Adrenal gland (tissue), 5 donors: ENCODE measurements around the gene MGARP.

ENCODE experiments used
- CTCF ChIP-seq, 6 experiments: fragments of 450-650 bp in 4 of 6; fragments of 200-600 bp in 2 of 6; sonication (generic) in 1 of 6; IDR thresholded peaks; 1 replicate in 5 of 6; 2 replicates in 1 of 6; pipeline versions ENCODE4 v1.5.1 to v1.8.0; 2016 to 2021; ENCODE audit warnings: antibody characterized with exemption in 6 of 6, mild to moderate bottlenecking in 2 of 6, moderate library complexity in 1 of 6
- POLR2A ChIP-seq, 2 donors: fragments of 450-650 bp; IDR thresholded peaks; one replicate each; pipeline ENCODE4 v1.6.1; 2017; ENCODE audit warnings: antibody characterized with exemption in 2 of 2, mild to moderate bottlenecking in 2 of 2, moderate library complexity in 1 of 2
- donor health status: DM: no; HTN: no; CAD: no.

GRCh38 chr4:139222215-139222614 is 57.8 kb downstream of the MGARP start:
- TF ChIP-seq CTCF (IDR thresholded peaks at IDR 0.05) (no peak), POLR2A (IDR thresholded peaks at IDR 0.05) (no peak)
